ENCODE measurements around the gene PHF21B.

Gene PHF21B

GRCh38 chr22:44983878-44984482 is 25.8 kb downstream of the PHF21B start:
- intact Hi-C loops (cut with DNase I; ENCODE audit: low total_unique reads) = loop anchor here (10.0 kb wide), 1 partner anchor 61 kb away; no protein-coding TSS in a partner anchor
- peaks cover 0 to 28% of the 10 kb centered on the region in 2 donors for H3K27me3 ChIP-seq
- TF ChIP-seq CTCF (IDR thresholded peaks at IDR 0.05) = no peak
- no peak overlapping the region for H3K27ac ChIP-seq
- H3K9me3 ChIP-seq = no peaks in the 10 kb centered on the region
- no peak for DNase-seq
- no peaks in the 10 kb centered on the region for H3K4me1 ChIP-seq
- no peaks in the 10 kb centered on the region for H3K36me3 ChIP-seq
- no peak overlapping the region for H3K4me3 ChIP-seq

GRCh38 chr22:44982445-44982844 is 27.4 kb downstream of the PHF21B start:
- Histone ChIP-seq H3K27me3 (peaks cover 0 to 30% of the 10 kb centered on the region in 2 donors), H3K4me3 (no peak overlapping the region), H3K27ac (no peak overlapping the region), H3K36me3 (no peaks in the 10 kb centered on the region), H3K4me1 (no peaks in the 10 kb centered on the region), H3K9me3 (no peaks in the 10 kb centered on the region)
- intact Hi-C loops (cut with DNase I; ENCODE audit: low total_unique reads) = loop anchor here (10.0 kb wide), 1 partner anchor 62 kb away; no protein-coding TSS in a partner anchor
- TF ChIP-seq CTCF (IDR thresholded peaks at IDR 0.05) = no peak
- DNase-seq = no peak

- intact Hi-C loops (cut with DNase I; ENCODE audit: low total_unique reads) = loop anchor here (10.0 kb wide), 1 partner anchor 63 kb away; no protein-coding TSS in a partner anchor
- no peak overlapping the region for H3K27ac ChIP-seq
These were observed 27.9 kb downstream of the PHF21B start for GRCh38 chr22:44981857-44982256.

GRCh38 chr22:44979154-44979553 is 30.7 kb downstream of the PHF21B start:
- peaks cover 0 to 22% of the 10 kb centered on the region in 2 donors for H3K27me3 ChIP-seq
- no peak for DNase-seq
- no peak for TF ChIP-seq CTCF (IDR thresholded peaks at IDR 0.05)
- H3K4me3 ChIP-seq = no peak overlapping the region
- no peaks in the 10 kb centered on the region for H3K9me3 ChIP-seq
- H3K27ac ChIP-seq = no peak overlapping the region
- H3K4me1 ChIP-seq = no peaks in the 10 kb centered on the region
- intact Hi-C loops (cut with DNase I; ENCODE audit: low total_unique reads) = no loop called here
- no peaks in the 10 kb centered on the region for H3K36me3 ChIP-seq

More at GRCh38 chr22:44981857-44982256, 27.9 kb downstream of the PHF21B start:
- Histone ChIP-seq H3K9me3 (no peaks in the 10 kb centered on the region), H3K27me3 (peaks cover 0 to 25% of the 10 kb centered on the region in 2 donors), H3K4me3 (no peak overlapping the region), H3K36me3 (no peaks in the 10 kb centered on the region), H3K4me1 (no peaks in the 10 kb centered on the region)
- no peak for DNase-seq
- TF ChIP-seq CTCF (IDR thresholded peaks at IDR 0.05) = no peak

- H3K4me3 ChIP-seq = no peak overlapping the region
These were observed 34.2 kb downstream of the PHF21B start for GRCh38 chr22:44975427-44976262.

More at GRCh38 chr22:44975427-44976262, 34.2 kb downstream of the PHF21B start:
- Histone ChIP-seq H3K9me3 (no peaks in the 10 kb centered on the region), H3K27me3 (peaks cover 0 to 20% of the 10 kb centered on the region in 2 donors), H3K4me1 (no peaks in the 10 kb centered on the region), H3K36me3 (no peaks in the 10 kb centered on the region), H3K27ac (no peak overlapping the region)
- peak in 1 of 2 experiments; percentile 22 for TF ChIP-seq CTCF (IDR thresholded peaks at IDR 0.05)
- intact Hi-C loops (cut with DNase I; ENCODE audit: low total_unique reads) = no loop called here
- DNase-seq = peak in 1 of 2 donors; percentile 29

Measured in tibial artery (tissue), 4 donors.